K562 (cell line): ENCODE measurements around the gene DTL. TPM values are rescaled to one million over a fixed set of nuclear protein-coding genes. Genes with fewer than 3 reads are reported as not detected.

Source experiments
- ATAC-seq: fragments of 200-7000 bp; cut with Tn5 transposase; 3 replicates; pipeline ENCODE4 v1.9.1; 2020; ENCODE audit warnings: moderate library complexity
- BruUV-seq: library from RNA; stranded (reverse); fragments of 400-500 nt; replicated peaks from 2 replicates; lab custom pipeline; 2021; lab: Mats Ljungman, UMichigan
- CTCF ChIA-PET: fragments of 300-600 bp; formaldehyde crosslinking; extraction: SDS; loops from one replicate; lab custom pipeline; 2021; ENCODE audit warnings: low intra/inter-chr PET ratio; lab: Yijun Ruan, JAX
- POLR2A ChIA-PET: fragments of 300-600, 350-650 bp; sonication (Branson Sonifier 250); formaldehyde crosslinking; extraction: SDS; loops from one replicate; lab custom pipeline; 2021; ENCODE audit warnings: antibody characterized with exemption, inconsistent platforms; lab: Yijun Ruan, JAX
- DNase-seq, 4 experiments: peaks; one replicate each; pipeline versions ENCODE4 v3.0.0 to v3.0.0-alpha.2; 2011 to 2018; ENCODE audit warnings: low spot score in 3 of 4, mixed read lengths in 3 of 4; ENCODE audit errors: extremely low read depth in 1 of 4
- FAIRE-seq: peaks from 2 replicates; lab custom pipeline; 2011; peaks lifted over from hg19 to GRCh38; lab: Jason Lieb, UNC
- H2AFZ ChIP-seq: 2 replicates; pipeline ENCODE4 v1.6.0; 2011; ENCODE audit warnings: low read depth, low read length, control low read depth, inconsistent platforms
- H3K27ac ChIP-seq: fragments of 200-600 bp; 3 replicates; pipeline ENCODE4 v1.8.0; 2011; ENCODE audit warnings: low read depth, mild to moderate bottlenecking, control low read depth, inconsistent platforms, low read length, moderate library complexity, mixed read lengths; ENCODE audit errors: extremely low read depth
- H3K27me3 ChIP-seq, 2 experiments: fragments of 300-600 bp in 1 of 2; 2 replicates in 1 of 2; 3 replicates in 1 of 2; pipeline versions ENCODE4 v1.6.0 to v1.8.0; 2011; ENCODE audit warnings: inconsistent platforms in 2 of 2, low read length in 2 of 2, mild to moderate bottlenecking in 1 of 2, mixed read lengths in 1 of 2, moderate library complexity in 1 of 2; ENCODE audit not compliant: control insufficient read depth in 2 of 2, insufficient read depth in 2 of 2
- H3K36me3 ChIP-seq: fragments of 300-600 bp; 3 replicates; pipeline ENCODE4 v1.8.0; 2011; ENCODE audit warnings: mild to moderate bottlenecking, low read length, inconsistent platforms; ENCODE audit not compliant: control insufficient read depth, insufficient read depth
- H3K4me1 ChIP-seq, 2 experiments: fragments of 200-600 bp in 1 of 2; replicated peaks in 1 of 2; 2 replicates in 1 of 2; 3 replicates in 1 of 2; pipeline versions ENCODE4 v1.5.1 to v1.8.0; 2011; ENCODE audit warnings: inconsistent platforms in 2 of 2, low read length in 2 of 2, mild to moderate bottlenecking in 1 of 2, mixed read lengths in 1 of 2, moderate library complexity in 1 of 2; ENCODE audit not compliant: control insufficient read depth in 2 of 2, insufficient read depth in 2 of 2
- H3K4me2 ChIP-seq: 2 replicates; pipeline ENCODE4 v1.6.1; 2011; ENCODE audit warnings: low read length, control low read depth, inconsistent platforms, mixed read lengths; ENCODE audit not compliant: insufficient read depth
- H3K4me3 ChIP-seq: fragments of 200-600 bp; sonication (generic), shearing (Covaris generic); 2 replicates; pipeline ENCODE4 v1.5.1; 2016; ENCODE audit warnings: control low read depth, inconsistent platforms
- H3K79me2 ChIP-seq: fragments of 200-600 bp; 3 replicates; pipeline ENCODE4 v1.8.0; 2011; ENCODE audit warnings: low read length, inconsistent platforms; ENCODE audit not compliant: control insufficient read depth, insufficient read depth
- H3K9ac ChIP-seq, 2 experiments: 2 replicates each; pipeline versions ENCODE4 v1.6.0 to v1.6.1; 2011; ENCODE audit warnings: low read depth in 2 of 2, low read length in 2 of 2, control low read depth in 1 of 2, inconsistent platforms in 1 of 2, mild to moderate bottlenecking in 1 of 2, mixed read lengths in 1 of 2; ENCODE audit not compliant: insufficient read depth in 1 of 2
- H3K9me1 ChIP-seq: one replicate; pipeline ENCODE4 v1.6.0; 2011; ENCODE audit warnings: inconsistent platforms, mild to moderate bottlenecking, low read length, moderate library complexity; ENCODE audit not compliant: control insufficient read depth, insufficient read depth
- H3K9me3 ChIP-seq: replicated peaks from 2 replicates; pipeline ENCODE4 v1.5.1; 2011; ENCODE audit warnings: low read depth, low read length, inconsistent platforms; ENCODE audit not compliant: control insufficient read depth, insufficient read depth
- H4K20me1 ChIP-seq: replicated peaks from 2 replicates; pipeline ENCODE4 v1.6.1; 2011; ENCODE audit warnings: low read length, inconsistent platforms, mixed read lengths; ENCODE audit not compliant: control insufficient read depth, insufficient read depth
- ARID1B ChIP-seq: fragments of 450-650 bp; IDR thresholded peaks from 2 replicates; pipeline ENCODE4 v1.6.1; 2016; ENCODE audit warnings: antibody characterized with exemption, mild to moderate bottlenecking, inconsistent platforms
- CXXC5 ChIP-seq: fragments of 250-450 bp; sonication (Bioruptor Pico); IDR thresholded peaks from 2 replicates; pipeline ENCODE4 v1.8.0; 2022; ENCODE audit warnings: inconsistent platforms, mild to moderate bottlenecking, moderate library complexity
- ELF1 ChIP-seq: fragments of 200-800 bp; sonication (Bioruptor generic); IDR thresholded peaks from 2 replicates; pipeline ENCODE4 v1.6.1; 2016; ENCODE audit warnings: missing genetic modification characterization, missing compliant biosample characterization
- IRF1 ChIP-seq: sonication (generic); formaldehyde crosslinking; IDR thresholded peaks from 2 replicates; pipeline ENCODE4 v1.8.0; 2022; ENCODE audit warnings: missing genetic modification reagents, mild to moderate bottlenecking, borderline replicate concordance
- KHSRP ChIP-seq: fragments of 450-650 bp; IDR thresholded peaks from 2 replicates; pipeline ENCODE4 v1.6.1; 2017
- POLR2G ChIP-seq: fragments of 200-400 bp; formaldehyde crosslinking; IDR thresholded peaks from 2 replicates; pipeline ENCODE4 v1.6.1; 2017; ENCODE audit warnings: low read depth, mild to moderate bottlenecking, antibody characterized with exemption, low read length, moderate library complexity
- ZFPM2 ChIP-seq: fragments of 250-450 bp; sonication (Bioruptor Pico); IDR thresholded peaks from 2 replicates; pipeline ENCODE4 v1.5.1; 2022; ENCODE audit warnings: mild to moderate bottlenecking
- ZNF76 ChIP-seq: fragments of 250-450 bp; sonication (Bioruptor Pico); IDR thresholded peaks from 2 replicates; pipeline ENCODE4 v1.4.0; 2020; ENCODE audit warnings: mild to moderate bottlenecking, moderate library complexity, borderline replicate concordance
- WGBS: fragments of 100-300 bp; shearing (Covaris generic); methylation state at CpG from one replicate; pipeline ENCODE4 v1.1.6; 2016; ENCODE audit warnings: low coverage, mixed read lengths; ENCODE audit not compliant: insufficient coverage; ENCODE audit errors: missing lambda C conversion rate; 5-methylcytosine and 5-hydroxymethylcytosine counted together
- in situ Hi-C: fragments of 300-500 bp; cut with MboI; formaldehyde crosslinking; loops from 4 replicates; pipeline ENCODE4 v1.15.0; 2018; ENCODE audit warnings: inconsistent platforms, mixed read lengths
- intact Hi-C: fragments of 100-400 bp; cut with micrococcal nuclease; formaldehyde crosslinking; loops from 2 replicates; pipeline ENCODE4 v1.14.2; 2022
- polyA plus RNA-seq, 8 experiments: library from polyadenylated mRNA; depleted of rRNA in 4 of 8; stranded (reverse) in 5 of 8; unstranded in 3 of 8; fragments of >200 nt; fragmentation: Nextera tagmentation in 2 of 8; fragmentation: Illumina TruSeq in 1 of 8; extraction: Ambion mirVana in 2 of 8; extraction: Trizol in 1 of 8; gene quantifications; 2 replicates each; pipeline versions ENCODE4 v1.2.1 to v1.2.3, GENCODE V29; 2011 to 2014; ENCODE audit warnings: inconsistent platforms in 1 of 8, missing spikeins in 1 of 8
- total RNA-seq, 7 experiments: library from RNA; depleted of rRNA in 6 of 7; stranded (reverse); fragments of >200 nt in 6 of 7; fragmentation: Illumina TruSeq in 2 of 7; extraction: Trizol in 2 of 7; gene quantifications; 2 replicates each; pipeline versions ENCODE4 v1.2.1 to v1.2.3, GENCODE V29; 2011 to 2021; ENCODE audit warnings: low replicate concordance in 1 of 7

Gene DTL
- total and polyA plus RNA-seq, 9 of the 15 experiments (the other 6 are each of a cell fraction or from before 2014, with no cell fraction given): 38.3 to 81.0 (median 63.2) TPM

GRCh38 chr1:212118872-212119260 is 83.3 kb downstream of the DTL start (continued):
- TF ChIP-seq IRF1: no peak
- TF ChIP-seq ARID1B: no peak
- no peak for TF ChIP-seq POLR2G
- TF ChIP-seq ZNF76 (CRISPR knock-in tag): no peak
- no peak for TF ChIP-seq ELF1 (tag)

- Histone ChIP-seq H3K27me3 (no peaks in the 10 kb centered on the region), H3K36me3 (peaks cover 12% of the 10 kb centered on the region; the same call in 2 of the 3 replicates), H3K4me1 (peaks cover 0 to 25% of the 10 kb centered on the region in 2 experiments; a peak in 4 of 5 replicates), H3K27ac (no peak overlapping the region), H4K20me1 (no peaks in the 10 kb centered on the region), H3K9me3 (no peaks in the 10 kb centered on the region), H3K4me2 (no peak overlapping the region), H3K79me2 (no peaks in the 10 kb centered on the region), H3K9me1 (no peaks in the 10 kb centered on the region), H3K9ac (0 out of 4 replicates have a peak overlapping the region, but pooled peaks of 1 of the 2 experiments have one; percentile 59), H2AFZ (no peak overlapping the region), H3K4me3 (no peak overlapping the region)
- POLR2A ChIA-PET: interaction anchor here (0.6 to 1.4 kb wide), 6 partner anchors 8 to 76 kb away, joined by 3 to 4 read pairs (median 3); no protein-coding TSS in a partner anchor
- WGBS: 84% methylated on average over 5 of the region's 5 CpGs
- no peak for TF ChIP-seq CXXC5 (CRISPR knock-in tag)
- no peak for TF ChIP-seq KHSRP
- no peak for TF ChIP-seq ZFPM2 (CRISPR knock-in tag)
- BruUV-seq: no TSS peak
- CTCF ChIA-PET: no interaction called here
- DNase-seq: no peak
- in situ Hi-C loops: no loop called here
- FAIRE-seq: no peak
- ATAC-seq: peak; percentile 22; the same call in 2 of the 3 replicates
- intact Hi-C loops: no loop called here
Observed at GRCh38 chr1:212119397-212119837, 83.9 kb downstream of the DTL start.
